Measurements from ENCODE around the gene KCNJ5. TPM values are rescaled to one million over a fixed set of nuclear protein-coding genes. Genes with fewer than 3 reads are reported as not detected.

The KCNJ5 gene
- polyA plus RNA-seq, 1 donor (not counting 4 experiments of a cell fraction or from before 2014, with no cell fraction given): 0.59 TPM

- Histone ChIP-seq H3K4me2 (ENCODE audit: control insufficient read depth, extremely low read depth, insufficient read depth, low read depth, low read length) (no peak overlapping the region), H3K36me3 (ENCODE audit: control insufficient read depth in 2 of 2, extremely low read depth in 1 of 2, insufficient read depth in 2 of 2, low read length in 2 of 2) (no peaks in the 10 kb centered on the region), H2AFZ (ENCODE audit: control insufficient read depth, low read length) (no peak overlapping the region), H3K9me3 (ENCODE audit: control insufficient read depth, low read depth, low read length) (no peaks in the 10 kb centered on the region), H3K27ac (ENCODE audit: control insufficient read depth, insufficient read depth, low read length) (no peak overlapping the region), H4K20me1 (ENCODE audit: control insufficient read depth, extremely low read depth, insufficient read depth, low read length) (no peaks in the 10 kb centered on the region), H3K27me3 (ENCODE audit: control insufficient read depth, extremely low read depth, insufficient read depth, low read length) (no peaks in the 10 kb centered on the region), H3K9me1 (ENCODE audit: control insufficient read depth, extremely low read depth, insufficient read depth, low read length) (no peaks in the 10 kb centered on the region), H3K9ac (ENCODE audit: control insufficient read depth, extremely low read depth, insufficient read depth, low read length) (no peak overlapping the region), H3K4me3 (ENCODE audit: control insufficient read depth in 2 of 3, extremely low read depth in 1 of 3, insufficient read depth in 2 of 3, low read depth in 1 of 3, low read length in 3 of 3) (no peak overlapping the region), H3K4me1 (ENCODE audit: control insufficient read depth, extremely low read depth, insufficient read depth, low read length) (peaks cover 13% of the 10 kb centered on the region), H3K79me2 (ENCODE audit: control insufficient read depth, insufficient read depth, low read length) (no peaks in the 10 kb centered on the region)
- DNase-seq (ENCODE audit: low read depth, low spot score) (no peak), FAIRE-seq (no peak)
- TF ChIP-seq CTCF (optimal IDR thresholded peaks at IDR 0.05 in 1 of 3, IDR thresholded peaks at IDR 0.05 in 1 of 3, conservative IDR thresholded peaks at IDR 0.05 in 1 of 3; ENCODE audit: extremely low read depth in 1 of 3, insufficient read depth in 2 of 3, low read length in 3 of 3) (no peak), EZH2 (IDR thresholded peaks at IDR 0.05; ENCODE audit: low read length) (no peak)
- dilution Hi-C loops (cut with MboI; ENCODE audit: extremely low pct_ligation_motif_present, low sequenced_read_pairs): no loop called here
Measured at GRCh38 chr11:128860571-128861361, 30.4 kb upstream of the KCNJ5 start.

GRCh38 chr11:128862406-128862805 is 28.8 kb upstream of the KCNJ5 start:
- no peaks in the 10 kb centered on the region for H3K36me3 ChIP-seq (ENCODE audit: control insufficient read depth in 2 of 2, extremely low read depth in 1 of 2, insufficient read depth in 2 of 2, low read length in 2 of 2)
- no peak for FAIRE-seq
- no peak for DNase-seq (ENCODE audit: low read depth, low spot score)
- H3K27ac ChIP-seq (ENCODE audit: control insufficient read depth, insufficient read depth, low read length): no peak overlapping the region
- H4K20me1 ChIP-seq (ENCODE audit: control insufficient read depth, extremely low read depth, insufficient read depth, low read length): no peaks in the 10 kb centered on the region
- peaks cover 13% of the 10 kb centered on the region for H3K4me1 ChIP-seq (ENCODE audit: control insufficient read depth, extremely low read depth, insufficient read depth, low read length)
- dilution Hi-C loops (cut with MboI; ENCODE audit: extremely low pct_ligation_motif_present, low sequenced_read_pairs): no loop called here
- no peak overlapping the region for H3K9ac ChIP-seq (ENCODE audit: control insufficient read depth, extremely low read depth, insufficient read depth, low read length)
- H3K4me3 ChIP-seq (ENCODE audit: control insufficient read depth in 2 of 3, extremely low read depth in 1 of 3, insufficient read depth in 2 of 3, low read depth in 1 of 3, low read length in 3 of 3): no peak overlapping the region
- no peaks in the 10 kb centered on the region for H3K9me1 ChIP-seq (ENCODE audit: control insufficient read depth, extremely low read depth, insufficient read depth, low read length)
- TF ChIP-seq EZH2 (IDR thresholded peaks at IDR 0.05; ENCODE audit: low read length) (no peak), CTCF (optimal IDR thresholded peaks at IDR 0.05 in 1 of 3, IDR thresholded peaks at IDR 0.05 in 1 of 3, conservative IDR thresholded peaks at IDR 0.05 in 1 of 3; ENCODE audit: extremely low read depth in 1 of 3, insufficient read depth in 2 of 3, low read length in 3 of 3) (no peak)
- H3K9me3 ChIP-seq (ENCODE audit: control insufficient read depth, low read depth, low read length): no peaks in the 10 kb centered on the region
- no peaks in the 10 kb centered on the region for H3K79me2 ChIP-seq (ENCODE audit: control insufficient read depth, insufficient read depth, low read length)
- no peak overlapping the region for H3K4me2 ChIP-seq (ENCODE audit: control insufficient read depth, extremely low read depth, insufficient read depth, low read depth, low read length)
- H3K27me3 ChIP-seq (ENCODE audit: control insufficient read depth, extremely low read depth, insufficient read depth, low read length): no peaks in the 10 kb centered on the region
- no peak overlapping the region for H2AFZ ChIP-seq (ENCODE audit: control insufficient read depth, low read length)
